Bronchial epithelial cell (primary cell): Measurements from ENCODE around the gene POLR2J3. TPM values are rescaled to one million over a fixed set of nuclear protein-coding genes. Genes with fewer than 3 reads are reported as not detected.
"Not testable (repeated sequence)": the region's sequence is repeated elsewhere in the genome, so short reads cannot be mapped to it uniquely, and the experiment has no call there.

ENCODE experiments used
- DNase-seq: peaks from one replicate; pipeline ENCODE4 v3.0.0-alpha.2; 2010; ENCODE audit warnings: low read depth
- FAIRE-seq: peaks from 2 replicates; lab custom pipeline; 2011; peaks lifted over from hg19 to GRCh38; lab: Jason Lieb, UNC
- H3K27me3 ChIP-seq: 2 replicates; pipeline ENCODE4 v1.5.1; 2011; ENCODE audit warnings: low read length; ENCODE audit not compliant: control insufficient read depth, insufficient read depth
- H3K36me3 ChIP-seq: 2 replicates; pipeline ENCODE4 v1.5.1; 2011; ENCODE audit warnings: low read length; ENCODE audit not compliant: control insufficient read depth, insufficient read depth
- H3K4me3 ChIP-seq: 2 replicates; pipeline ENCODE4 v1.5.1; 2011; ENCODE audit warnings: mild to moderate bottlenecking, low read depth, low read length, control low read depth
- total RNA-seq: library from RNA; depleted of rRNA; stranded (reverse); fragments of >200 nt; gene quantifications from 2 replicates; pipeline ENCODE4 v1.2.1, GENCODE V29; 2014
- TF ChIP-seq, protein P1 (sequence below): IDR thresholded peaks from 2 replicates; pipeline ENCODE4 v1.5.1; 2011; ENCODE audit warnings: mild to moderate bottlenecking, moderate library complexity, low read length, control low read depth, inconsistent platforms; ENCODE audit not compliant: insufficient read depth, severe bottlenecking

Gene POLR2J3
- 18.8 and 25.5 TPM in 2 replicates for total RNA-seq

DNA sequence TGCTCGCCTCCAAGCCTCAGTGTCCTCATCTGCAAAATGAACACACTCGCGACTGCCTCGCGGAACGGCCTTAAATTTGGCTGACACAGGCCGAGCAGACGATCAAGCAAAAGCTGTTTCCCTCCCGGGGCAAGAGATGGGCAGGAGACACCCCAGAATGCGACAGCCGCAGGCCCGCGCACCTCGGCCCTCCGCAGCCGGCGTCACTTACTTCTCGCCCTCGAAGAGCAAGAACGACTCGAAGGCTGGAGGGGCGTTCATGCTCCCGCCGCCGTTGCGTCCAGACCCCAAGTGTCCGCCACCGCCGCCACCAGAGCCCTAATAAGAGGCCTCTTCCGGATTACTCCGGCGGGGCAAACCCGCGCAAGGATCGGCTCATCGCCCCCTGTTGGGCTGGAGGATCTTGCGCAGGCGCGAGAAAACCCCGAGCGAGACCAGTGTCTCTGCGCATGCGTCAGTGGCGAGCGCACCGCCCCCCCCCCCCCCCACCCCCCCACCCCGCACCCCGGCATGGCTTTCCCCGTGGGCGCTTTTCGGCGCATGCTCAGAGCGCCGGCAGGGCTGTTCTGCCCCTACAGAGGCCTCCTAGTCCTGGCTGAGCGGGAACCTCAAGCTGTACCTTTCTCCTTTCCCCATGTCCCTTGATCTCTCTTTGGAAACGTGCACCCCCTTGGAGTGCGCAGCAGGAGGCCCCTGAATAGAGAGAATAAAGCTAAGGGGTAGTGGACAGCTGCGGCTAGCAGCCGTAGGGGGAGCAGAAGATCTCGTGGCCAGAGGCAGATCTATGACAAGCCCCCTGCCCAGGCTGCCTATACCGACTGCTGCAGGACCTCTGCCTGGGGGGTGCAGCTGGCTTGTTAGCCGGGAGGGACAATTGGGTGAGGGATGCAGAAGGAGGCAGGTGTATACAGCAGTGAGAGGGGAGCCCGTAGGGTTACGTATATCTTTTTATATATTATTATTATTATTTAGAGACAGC, at the start of gene POLR2J3:
Gene POLR2J3 (minus strand): TSS at position 323 of the 979 bp plus-strand sequence. CDS start 62 bp downstream, at position 261.
- FAIRE-seq, H3K27me3 ChIP-seq, H3K36me3 ChIP-seq: not testable (repeated sequence)
- DNase-seq, result peak; percentile 67
- TF ChIP-seq, protein P1, sequence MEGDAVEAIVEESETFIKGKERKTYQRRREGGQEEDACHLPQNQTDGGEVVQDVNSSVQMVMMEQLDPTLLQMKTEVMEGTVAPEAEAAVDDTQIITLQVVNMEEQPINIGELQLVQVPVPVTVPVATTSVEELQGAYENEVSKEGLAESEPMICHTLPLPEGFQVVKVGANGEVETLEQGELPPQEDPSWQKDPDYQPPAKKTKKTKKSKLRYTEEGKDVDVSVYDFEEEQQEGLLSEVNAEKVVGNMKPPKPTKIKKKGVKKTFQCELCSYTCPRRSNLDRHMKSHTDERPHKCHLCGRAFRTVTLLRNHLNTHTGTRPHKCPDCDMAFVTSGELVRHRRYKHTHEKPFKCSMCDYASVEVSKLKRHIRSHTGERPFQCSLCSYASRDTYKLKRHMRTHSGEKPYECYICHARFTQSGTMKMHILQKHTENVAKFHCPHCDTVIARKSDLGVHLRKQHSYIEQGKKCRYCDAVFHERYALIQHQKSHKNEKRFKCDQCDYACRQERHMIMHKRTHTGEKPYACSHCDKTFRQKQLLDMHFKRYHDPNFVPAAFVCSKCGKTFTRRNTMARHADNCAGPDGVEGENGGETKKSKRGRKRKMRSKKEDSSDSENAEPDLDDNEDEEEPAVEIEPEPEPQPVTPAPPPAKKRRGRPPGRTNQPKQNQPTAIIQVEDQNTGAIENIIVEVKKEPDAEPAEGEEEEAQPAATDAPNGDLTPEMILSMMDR, result peak; percentile 52
- peak within 1 kb of the TSS; percentile 58 for H3K4me3 ChIP-seq

GRCh38 chr7:102618122-102618521, 45.7 kb upstream of the POLR2J3 start:
- DNase-seq, FAIRE-seq, H3K36me3 ChIP-seq, H3K27me3 ChIP-seq, H3K4me3 ChIP-seq: not testable (repeated sequence)

DNA sequence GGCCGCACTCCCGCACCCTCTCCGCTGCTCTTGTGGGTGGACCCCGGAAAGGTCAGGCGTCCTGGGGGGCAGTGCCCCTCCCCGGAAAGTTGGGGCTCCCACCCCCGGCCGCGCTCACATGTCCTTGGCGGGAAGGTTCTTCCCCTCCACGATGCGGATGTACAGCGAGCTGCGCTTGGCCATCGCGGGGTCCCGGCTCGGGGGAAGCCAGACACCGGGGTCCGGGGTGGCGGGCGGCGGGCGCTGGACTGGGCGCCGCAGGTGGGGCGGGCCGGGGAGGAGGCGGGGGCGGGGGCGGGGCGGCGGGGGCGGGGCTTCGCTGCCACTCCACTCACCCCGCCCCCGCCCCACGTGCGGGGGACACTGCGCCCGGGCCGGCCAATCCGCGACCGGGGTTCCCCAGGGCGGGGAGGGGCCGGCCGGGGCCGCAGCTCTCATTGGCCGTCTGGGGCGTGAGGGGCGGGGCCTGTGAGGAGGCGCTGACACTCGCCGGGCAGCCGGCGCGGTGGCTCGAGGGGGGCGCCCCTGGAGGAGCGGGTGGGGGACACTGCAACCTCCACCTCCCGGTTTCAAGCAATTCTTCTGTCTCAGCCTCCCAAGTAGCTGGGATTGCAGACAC, 44.2 kb upstream of the POLR2J3 start, which contains the start of gene RASA4:
Gene RASA4 (minus strand): TSS at position 250 of the 619 bp plus-strand sequence. CDS start 67 bp downstream, at position 183.
- not testable (repeated sequence) for FAIRE-seq, H3K4me3 ChIP-seq, DNase-seq, H3K36me3 ChIP-seq, H3K27me3 ChIP-seq

DNA sequence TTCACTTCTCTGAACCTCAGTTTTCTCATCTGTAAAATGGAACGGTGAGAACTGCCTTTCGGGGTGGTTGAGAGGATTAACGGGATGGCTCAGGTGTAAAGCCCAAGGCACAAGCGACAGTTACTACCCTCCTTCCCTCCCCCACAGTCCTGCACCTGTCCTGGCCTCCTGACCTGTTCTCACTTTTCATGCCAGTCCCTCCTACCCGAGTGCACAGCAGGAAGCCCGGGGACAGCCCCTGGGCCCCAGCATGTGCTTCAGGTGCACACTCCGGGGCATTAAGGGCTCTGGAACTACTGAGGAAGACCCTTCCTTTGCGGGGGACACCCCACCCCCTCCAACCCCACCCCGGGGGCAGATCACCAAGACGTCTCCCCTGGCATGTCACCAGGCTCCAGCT, 43.5 kb upstream of the POLR2J3 start:
- DNase-seq, H3K36me3 ChIP-seq, H3K27me3 ChIP-seq, H3K4me3 ChIP-seq, FAIRE-seq: not testable (repeated sequence)

DNA sequence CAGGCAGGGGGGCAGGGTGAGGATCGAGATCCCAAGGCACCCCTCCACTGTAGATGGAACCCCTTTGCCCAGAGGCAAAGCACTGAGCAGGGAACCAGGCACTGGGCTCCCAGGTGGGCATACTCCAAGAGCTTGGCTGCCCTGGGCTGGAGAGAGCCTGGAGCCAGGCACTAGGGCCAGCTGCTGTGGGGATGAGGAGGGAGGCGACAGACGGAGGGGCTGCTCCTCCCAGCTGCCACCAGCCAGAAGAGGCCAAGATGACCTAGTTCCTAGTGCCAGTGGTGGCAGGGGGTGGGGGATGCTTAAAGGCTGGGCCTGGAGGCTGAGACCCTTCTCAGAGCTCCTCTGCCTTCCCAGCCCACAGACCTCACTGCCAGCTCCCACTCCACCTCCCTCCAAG, 42.5 kb upstream of the POLR2J3 start:
- not testable (repeated sequence) for DNase-seq, FAIRE-seq, H3K36me3 ChIP-seq, H3K27me3 ChIP-seq, H3K4me3 ChIP-seq

DNA sequence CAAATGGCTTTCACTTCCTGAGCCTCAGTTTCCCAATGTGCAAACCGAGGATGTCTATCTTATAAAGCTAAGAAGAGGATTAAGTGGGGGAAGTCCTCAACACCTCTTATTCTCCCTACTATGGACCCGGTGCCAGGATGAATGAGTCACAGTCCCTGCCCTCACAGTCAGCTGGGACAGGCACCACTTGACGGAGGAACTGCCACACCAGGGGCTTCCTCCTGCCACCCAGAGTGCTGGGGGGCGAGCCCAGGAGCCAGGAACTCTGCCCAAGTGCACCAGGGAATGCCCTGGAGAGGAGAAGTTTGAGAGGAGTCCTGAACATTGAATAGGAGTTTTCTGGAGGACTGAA, 41.9 kb upstream of the POLR2J3 start:
- not testable (repeated sequence) for H3K4me3 ChIP-seq, DNase-seq, H3K36me3 ChIP-seq, FAIRE-seq, H3K27me3 ChIP-seq

DNA sequence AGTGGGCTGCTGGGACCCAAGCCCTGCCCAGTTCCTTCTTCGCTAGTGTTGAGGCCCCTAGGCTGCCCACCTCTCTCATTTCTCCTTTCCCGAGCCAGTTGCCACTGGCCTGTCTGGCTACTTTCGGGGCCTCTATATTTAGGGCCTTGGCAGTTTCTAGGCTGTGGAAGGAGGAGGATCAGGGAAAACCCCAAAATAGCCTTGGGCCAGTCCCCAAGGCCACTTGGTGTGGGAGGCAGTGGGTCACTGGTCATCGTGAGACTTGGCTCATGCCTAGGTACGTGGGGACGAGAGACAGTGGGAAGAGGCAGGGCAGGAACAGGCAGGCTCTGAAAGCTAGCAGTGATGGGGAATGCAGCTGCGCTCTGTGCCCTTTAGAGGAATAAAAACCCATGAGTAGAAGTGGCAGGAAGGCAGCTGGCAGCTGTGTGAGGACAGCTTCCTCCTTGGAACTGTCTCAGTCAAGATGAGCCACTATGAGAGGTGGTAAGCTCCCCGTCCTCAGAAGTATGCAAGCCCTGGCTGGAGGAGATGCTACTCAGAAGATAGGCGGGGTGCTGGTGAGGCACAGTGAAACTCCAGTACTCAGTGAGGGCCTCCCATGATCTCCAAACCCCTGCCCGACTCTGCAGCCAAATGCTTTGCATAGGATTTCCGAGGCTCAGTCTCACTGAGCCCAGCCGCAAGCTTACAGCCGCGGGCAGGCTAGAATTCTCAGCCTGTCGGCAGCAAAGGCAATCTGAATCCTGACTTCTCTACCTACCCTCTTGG, 41.4 kb upstream of the POLR2J3 start:
- H3K36me3 ChIP-seq, H3K27me3 ChIP-seq, DNase-seq, H3K4me3 ChIP-seq, FAIRE-seq: not testable (repeated sequence)

DNA sequence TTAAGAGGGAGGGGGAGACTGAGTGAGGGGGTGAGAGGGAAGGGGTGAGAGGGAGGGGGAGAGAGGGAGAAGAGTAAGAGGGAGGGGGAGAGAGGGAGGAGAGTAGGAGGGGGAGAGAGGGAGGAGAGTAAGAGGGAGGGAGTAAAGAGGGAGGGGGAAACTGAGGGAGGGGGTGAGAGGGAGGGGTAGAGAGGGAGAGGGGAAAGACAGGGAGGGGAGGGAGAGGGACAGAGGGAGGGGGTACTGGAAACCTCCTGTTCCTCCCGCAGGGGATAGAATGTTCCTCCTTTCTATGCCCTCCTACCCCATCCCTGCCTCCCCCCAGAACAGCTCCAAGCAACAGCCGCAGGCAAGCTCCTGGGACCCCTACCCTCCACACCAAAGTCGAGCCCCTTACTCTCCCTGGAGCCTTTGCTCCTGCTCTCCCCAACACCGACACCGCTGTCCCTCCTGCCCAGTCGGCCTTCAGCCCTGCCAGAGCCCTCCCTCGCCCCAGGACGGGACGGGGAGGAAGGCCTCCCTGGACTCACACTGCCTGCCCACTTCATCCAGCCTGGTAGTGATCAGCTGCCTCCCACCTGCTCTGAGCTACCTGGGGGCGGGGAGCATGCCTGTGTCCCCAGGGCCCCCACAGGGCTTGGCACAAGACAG, 39.4 kb upstream of the POLR2J3 start:
- H3K36me3 ChIP-seq, H3K27me3 ChIP-seq, FAIRE-seq, H3K4me3 ChIP-seq, DNase-seq: not testable (repeated sequence)

- FAIRE-seq, DNase-seq, H3K36me3 ChIP-seq, H3K4me3 ChIP-seq, H3K27me3 ChIP-seq: not testable (repeated sequence)
Observed at GRCh38 chr7:102611013-102611674, 38.8 kb upstream of the POLR2J3 start.

GRCh38 chr7:102610441-102610840, 38.1 kb upstream of the POLR2J3 start:
- not testable (repeated sequence) for H3K36me3 ChIP-seq, H3K27me3 ChIP-seq, FAIRE-seq, H3K4me3 ChIP-seq, DNase-seq

- not testable (repeated sequence) for DNase-seq, FAIRE-seq, H3K27me3 ChIP-seq, H3K36me3 ChIP-seq, H3K4me3 ChIP-seq
Observed at GRCh38 chr7:102609734-102610133, 37.4 kb upstream of the POLR2J3 start.

DNA sequence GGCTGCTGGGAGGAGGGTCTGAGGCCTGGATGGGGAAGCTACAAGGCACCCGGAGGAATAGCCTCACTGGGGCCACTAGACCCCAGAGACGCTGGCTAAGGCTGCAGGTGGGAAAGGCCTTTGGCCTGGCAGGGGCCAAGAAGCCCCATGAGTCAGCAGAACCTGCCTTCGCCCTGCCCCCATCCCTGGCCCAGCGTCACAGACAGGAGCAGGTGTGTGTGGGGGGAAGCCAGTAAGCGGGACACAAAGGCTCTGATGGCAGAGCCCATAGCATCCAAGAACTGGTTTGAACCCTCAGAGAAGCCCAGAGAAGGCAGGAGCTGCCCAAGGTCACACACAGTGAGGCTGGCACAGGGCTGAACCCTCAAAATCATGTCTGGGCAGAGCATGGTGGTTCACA, 34.5 kb upstream of the POLR2J3 start:
- not testable (repeated sequence) for DNase-seq, H3K27me3 ChIP-seq, H3K36me3 ChIP-seq, H3K4me3 ChIP-seq, FAIRE-seq
